ENCODE measurements around the gene PTGR3.

PTGR3 gene

GRCh38 chr18:75216212-75216910 is 7.4 kb upstream of the PTGR3 start:
- no peak for DNase-seq (ENCODE audit: low spot score)
- TF ChIP-seq CTCF (IDR thresholded peaks at IDR 0.05; ENCODE audit: extremely low read depth, insufficient read depth, missing control alignments) = no peak
- in situ Hi-C loops (cut with MboI; ENCODE audit: low pct_unique_long_range_greater_than_20kb, low sequenced_read_pairs, unreplicated experiment) = no loop called here

- no peak for TF ChIP-seq CTCF (IDR thresholded peaks at IDR 0.05; ENCODE audit: extremely low read depth, insufficient read depth, missing control alignments)
- in situ Hi-C loops (cut with MboI; ENCODE audit: low pct_unique_long_range_greater_than_20kb, low sequenced_read_pairs, unreplicated experiment) = no loop called here
- no peak for DNase-seq (ENCODE audit: low spot score)
Observed at GRCh38 chr18:75215663-75216062, 6.7 kb upstream of the PTGR3 start.

- in situ Hi-C loops (cut with MboI; ENCODE audit: low pct_unique_long_range_greater_than_20kb, low sequenced_read_pairs, unreplicated experiment) = no loop called here
- DNase-seq (ENCODE audit: low spot score) = no peak
- TF ChIP-seq CTCF (IDR thresholded peaks at IDR 0.05; ENCODE audit: extremely low read depth, insufficient read depth, missing control alignments) = no peak
Observed at GRCh38 chr18:75214766-75215510, 6.0 kb upstream of the PTGR3 start.

GRCh38 chr18:75214332-75214690 is 5.4 kb upstream of the PTGR3 start:
- TF ChIP-seq CTCF (IDR thresholded peaks at IDR 0.05; ENCODE audit: extremely low read depth, insufficient read depth, missing control alignments) = no peak
- no peak for DNase-seq (ENCODE audit: low spot score)
- in situ Hi-C loops (cut with MboI; ENCODE audit: low pct_unique_long_range_greater_than_20kb, low sequenced_read_pairs, unreplicated experiment) = no loop called here

GRCh38 chr18:75213611-75214331 is 4.8 kb upstream of the PTGR3 start:
- no peak for DNase-seq (ENCODE audit: low spot score)
- in situ Hi-C loops (cut with MboI; ENCODE audit: low pct_unique_long_range_greater_than_20kb, low sequenced_read_pairs, unreplicated experiment) = no loop called here
- no peak for TF ChIP-seq CTCF (IDR thresholded peaks at IDR 0.05; ENCODE audit: extremely low read depth, insufficient read depth, missing control alignments)

- in situ Hi-C loops (cut with MboI; ENCODE audit: low pct_unique_long_range_greater_than_20kb, low sequenced_read_pairs, unreplicated experiment) = no loop called here
- no peak for DNase-seq (ENCODE audit: low spot score)
- no peak for TF ChIP-seq CTCF (IDR thresholded peaks at IDR 0.05; ENCODE audit: extremely low read depth, insufficient read depth, missing control alignments)
Observed at GRCh38 chr18:75212751-75213090, 3.8 kb upstream of the PTGR3 start.
